HepG2 (cell line): ENCODE results near the gene CADPS2. TPM values are rescaled to one million over a fixed set of nuclear protein-coding genes. Genes with fewer than 3 reads are reported as not detected.
A peak's percentile ranks its signal among the peaks of the same experiment; 100 is the strongest.

Experiments
- ATAC-seq: fragments of 200-7000 bp; cut with Tn5 transposase; 3 replicates; pipeline ENCODE4 v1.9.1; 2020; ENCODE audit warnings: mild to moderate bottlenecking, moderate library complexity
- BruUV-seq: library from RNA; stranded (reverse); fragments of 400-500 nt; replicated peaks from 2 replicates; lab custom pipeline; 2021; lab: Mats Ljungman, UMichigan
- CTCF ChIA-PET: fragments of 300-600 bp; formaldehyde crosslinking; extraction: SDS; loops from one replicate; lab custom pipeline; 2021; ENCODE audit warnings: low total read pairs, inconsistent platforms, low intra/inter-chr PET ratio; lab: Yijun Ruan, JAX
- POLR2A ChIA-PET: fragments of 350-600 bp; sonication (Branson Sonifier 250); formaldehyde crosslinking; loops from one replicate; lab custom pipeline; 2020; ENCODE audit warnings: antibody characterized with exemption, inconsistent platforms; lab: Yijun Ruan, JAX
- DNase-seq: peaks from one replicate; pipeline ENCODE4 v3.0.0-alpha.2; 2015; ENCODE audit warnings: low spot score
- FAIRE-seq: peaks from 3 replicates; lab custom pipeline; 2011; peaks lifted over from hg19 to GRCh38; lab: Jason Lieb, UNC
- H2AFZ ChIP-seq: one replicate; pipeline ENCODE4 v1.6.1; 2011; ENCODE audit warnings: low read length, inconsistent platforms
- H3K27ac ChIP-seq: fragments of 300-600 bp; 3 replicates; pipeline ENCODE4 v1.8.0; 2011; ENCODE audit warnings: mixed run types, mild to moderate bottlenecking, mixed read lengths, low read length, inconsistent platforms; ENCODE audit not compliant: insufficient read depth; ENCODE audit errors: extremely low read length
- H3K27me3 ChIP-seq, 2 experiments: fragments of 200-600 bp in 1 of 2; 2 replicates in 1 of 2; 3 replicates in 1 of 2; pipeline versions ENCODE4 v1.6.0 to v1.8.0; 2011; ENCODE audit warnings: low read length in 2 of 2, mild to moderate bottlenecking in 2 of 2, moderate library complexity in 2 of 2, inconsistent platforms in 1 of 2; ENCODE audit not compliant: insufficient read depth in 2 of 2, control insufficient read depth in 1 of 2
- H3K36me3 ChIP-seq, 2 experiments: fragments of 200-600 bp in 1 of 2; replicated peaks in 1 of 2; 2 replicates in 1 of 2; 3 replicates in 1 of 2; pipeline versions ENCODE4 v1.5.1 to v1.8.0; 2011; ENCODE audit warnings: low read length in 2 of 2, inconsistent platforms in 1 of 2; ENCODE audit not compliant: insufficient read depth in 2 of 2, control insufficient read depth in 1 of 2
- H3K4me1 ChIP-seq: 2 replicates; pipeline ENCODE4 v1.5.1; 2012; ENCODE audit warnings: low read length, inconsistent platforms; ENCODE audit not compliant: insufficient read depth
- H3K4me2 ChIP-seq: 2 replicates; pipeline ENCODE4 v1.6.0; 2011; ENCODE audit warnings: low read depth, low read length, inconsistent platforms
- H3K4me3 ChIP-seq, 3 experiments: fragments of 200-600 bp in 1 of 3; sonication (generic), shearing (Covaris generic) in 1 of 3; replicated peaks in 1 of 3; 2 replicates each; pipeline ENCODE4 v1.5.1; 2011 to 2016; ENCODE audit warnings: low read length in 3 of 3, inconsistent platforms in 2 of 3, low read depth in 2 of 3, mild to moderate bottlenecking in 2 of 3, control low read depth in 1 of 3, mixed read lengths in 1 of 3; ENCODE audit not compliant: insufficient read depth in 1 of 3
- H3K79me2 ChIP-seq: one replicate; pipeline ENCODE4 v1.6.1; 2011; ENCODE audit warnings: low read length, inconsistent platforms; ENCODE audit not compliant: insufficient read depth
- H3K9ac ChIP-seq: 2 replicates; pipeline ENCODE4 v1.6.0; 2011; ENCODE audit warnings: mild to moderate bottlenecking, low read depth, low read length, inconsistent platforms; ENCODE audit not compliant: insufficient read depth
- H3K9me3 ChIP-seq: 2 replicates; pipeline ENCODE4 v1.5.1; 2012; ENCODE audit warnings: mild to moderate bottlenecking, low read length
- H4K20me1 ChIP-seq: 2 replicates; pipeline ENCODE4 v1.6.0; 2011; ENCODE audit warnings: inconsistent platforms, mild to moderate bottlenecking, low read length, moderate library complexity; ENCODE audit not compliant: insufficient read depth
- GRHL1 ChIP-seq: sonication (generic); formaldehyde crosslinking; conservative IDR thresholded peaks from 2 replicates; pipeline ENCODE4 v1.8.0; 2022; ENCODE audit warnings: missing genetic modification reagents
- HNF4A ChIP-seq: sonication (generic); formaldehyde crosslinking; IDR thresholded peaks from 2 replicates; pipeline ENCODE4 v1.4.0; 2020; ENCODE audit warnings: missing genetic modification reagents
- LRRFIP1 ChIP-seq: sonication (generic); formaldehyde crosslinking; conservative IDR thresholded peaks from 2 replicates; pipeline ENCODE4 v1.4.0; 2020; ENCODE audit warnings: missing genetic modification reagents
- PCBP1 ChIP-seq: fragments of 200-400 bp; formaldehyde crosslinking; IDR thresholded peaks from 2 replicates; pipeline ENCODE4 v1.6.1; 2017; ENCODE audit warnings: mild to moderate bottlenecking, low read depth, low read length, borderline replicate concordance
- USF2 ChIP-seq, 2 experiments: sonication (generic) in 1 of 2; formaldehyde crosslinking in 1 of 2; IDR thresholded peaks; 2 replicates each; pipeline versions ENCODE4 v1.5.1 to v1.6.1; 2011 to 2020; ENCODE audit warnings: borderline replicate concordance in 1 of 2, low read depth in 1 of 2, low read length in 1 of 2, mild to moderate bottlenecking in 1 of 2, missing genetic modification reagents in 1 of 2, moderate library complexity in 1 of 2
- ZNF232 ChIP-seq: sonication (generic); formaldehyde crosslinking; IDR thresholded peaks from 2 replicates; pipeline ENCODE4 v1.4.0; 2020; ENCODE audit warnings: missing genetic modification reagents, borderline replicate concordance
- ZNF33A ChIP-seq: sonication (generic); formaldehyde crosslinking; IDR thresholded peaks from 2 replicates; pipeline ENCODE4 v1.5.1; 2020; ENCODE audit warnings: missing genetic modification reagents, mild to moderate bottlenecking, moderate library complexity, borderline replicate concordance
- ZSCAN5A ChIP-seq: sonication (generic); formaldehyde crosslinking; IDR thresholded peaks from 2 replicates; pipeline ENCODE4 v1.8.0; 2022; ENCODE audit warnings: mild to moderate bottlenecking, missing genetic modification reagents, borderline replicate concordance
- WGBS: methylation state at CpG from one replicate; pipeline ENCODE4 v1.1.6; 2017; ENCODE audit warnings: low lambda C conversion rate; 5-methylcytosine and 5-hydroxymethylcytosine counted together
- in situ Hi-C: cut with HindIII; loops from 2 replicates; pipeline ENCODE4 v1.10.0; 2017; ENCODE audit warnings: low pct_unique_long_range_greater_than_20kb; ENCODE audit not compliant: extremely low pct_ligation_motif_present
- intact Hi-C: fragments of 100-400 bp; cut with micrococcal nuclease; formaldehyde crosslinking; loops from one replicate; pipeline ENCODE4 v1.10.0; 2022; ENCODE audit not compliant: unreplicated experiment
- polyA plus RNA-seq, 8 experiments: library from polyadenylated mRNA; depleted of rRNA in 3 of 8; stranded (reverse) in 7 of 8; unstranded in 1 of 8; fragments of >200 nt; fragmentation: Illumina TruSeq in 4 of 8; extraction: Trizol in 4 of 8; gene quantifications; 2 replicates each; pipeline versions ENCODE4 v1.2.1 to v1.2.3, GENCODE V29; 2011 to 2016; ENCODE audit warnings: low read depth in 4 of 8, missing spikeins in 1 of 8, mixed read lengths in 1 of 8; ENCODE audit not compliant: insufficient read depth in 1 of 8
- total RNA-seq, 5 experiments: library from RNA; depleted of rRNA; stranded (reverse); fragments of >200 nt; fragmentation: Illumina TruSeq; extraction: Trizol; gene quantifications; 2 replicates each; pipeline ENCODE4 v1.2.3, GENCODE V29; 2016; ENCODE audit warnings: low read depth in 1 of 5

Gene CADPS2
- total and polyA plus RNA-seq, 2 of the 13 experiments (the other 11 are each of a cell fraction or from before 2014, with no cell fraction given), result 17.6 to 43.8 TPM

- DNase-seq (no peak), FAIRE-seq (no peak), ATAC-seq (peak; percentile 57)
- no peak overlapping the region for H2AFZ ChIP-seq
- H3K27me3 ChIP-seq, result no peaks in the 10 kb centered on the region
- peaks cover 10% of the 10 kb centered on the region for H3K4me1 ChIP-seq
- no peak overlapping the region for H3K4me2 ChIP-seq
- 60% methylated on average over 2 of the region's 2 CpGs for WGBS
- H3K36me3 ChIP-seq, result no peaks in the 10 kb centered on the region
- H3K4me3 ChIP-seq, result no peak overlapping the region
- no peaks in the 10 kb centered on the region for H3K79me2 ChIP-seq
- peak overlapping the region; percentile 19 for H3K27ac ChIP-seq
- ChIA-PET CTCF (no interaction called here), POLR2A (no interaction called here)
- no peak overlapping the region for H3K9ac ChIP-seq
- H4K20me1 ChIP-seq, result no peaks in the 10 kb centered on the region
- in situ Hi-C loops, result no loop called here
- intact Hi-C loops, result no loop called here
- H3K9me3 ChIP-seq, result no peaks in the 10 kb centered on the region
- BruUV-seq, result no TSS peak
- TF ChIP-seq GRHL1 (CRISPR knock-in tag), result no peak
- 0 out of 2 replicates have a peak, but pooled peaks have one; percentile 11 for TF ChIP-seq HNF4A (CRISPR knock-in tag)
- TF ChIP-seq LRRFIP1 (CRISPR knock-in tag), result no peak
- TF ChIP-seq USF2 (IDR thresholded peaks at IDR 0.05; ENCODE audit: low read depth, low read length), result no peak
- TF ChIP-seq USF2 (CRISPR knock-in tag; IDR thresholded peaks at IDR 0.05; ENCODE audit: borderline replicate concordance), result no peak
- no peak for TF ChIP-seq ZNF232
- TF ChIP-seq ZSCAN5A (CRISPR knock-in tag), result no peak
- TF ChIP-seq ZNF33A (CRISPR knock-in tag), result no peak
- no peak for TF ChIP-seq PCBP1
These were observed 452.5 kb downstream of the CADPS2 start for GRCh38 chr7:122433765-122434164.
